HTR-8/SVneo (cell line): ENCODE results near the gene HERPUD1.
"Not testable (repeated sequence)": the region's sequence is repeated elsewhere in the genome, so short reads cannot be mapped to it uniquely, and the experiment has no call there.

ENCODE experiments used
- DNase-seq: peaks from one replicate; pipeline ENCODE4 v3.0.0; 2011; ENCODE audit warnings: low spot score, mixed read lengths; ENCODE audit not compliant: insufficient read length
- FAIRE-seq: peaks from 2 replicates; lab custom pipeline; 2011; peaks lifted over from hg19 to GRCh38; lab: Jason Lieb, UNC

The HERPUD1 gene

GRCh38 chr16:56933828-56934598 lies 2.1 kb downstream of the HERPUD1 start:
- DNase-seq (no peak), FAIRE-seq (no peak)

- not testable (repeated sequence) for DNase-seq, FAIRE-seq
Measured at GRCh38 chr16:56934599-56935145, 2.7 kb downstream of the HERPUD1 start.

GRCh38 chr16:56935201-56935600 lies 3.3 kb downstream of the HERPUD1 start:
- FAIRE-seq = no peak
- DNase-seq = no peak

DNA sequence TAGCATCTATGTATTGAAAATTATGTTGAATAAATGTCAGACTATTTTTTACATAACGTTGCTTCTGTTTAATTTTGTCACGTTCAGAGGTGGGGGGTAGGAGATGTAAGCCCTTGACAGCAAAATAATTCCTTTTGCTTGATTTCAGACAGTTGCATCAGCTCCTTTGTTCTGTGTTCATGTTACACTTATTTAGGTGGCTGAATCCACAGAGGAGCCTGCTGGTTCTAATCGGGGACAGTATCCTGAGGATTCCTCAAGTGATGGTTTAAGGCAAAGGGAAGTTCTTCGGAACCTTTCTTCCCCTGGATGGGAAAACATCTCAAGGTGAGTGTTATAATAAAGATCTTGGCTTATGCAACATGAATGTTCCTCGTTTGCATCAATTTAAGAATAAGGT lies 4.5 kb downstream of the HERPUD1 start:
- DNase-seq (no peak), FAIRE-seq (no peak)

DNA sequence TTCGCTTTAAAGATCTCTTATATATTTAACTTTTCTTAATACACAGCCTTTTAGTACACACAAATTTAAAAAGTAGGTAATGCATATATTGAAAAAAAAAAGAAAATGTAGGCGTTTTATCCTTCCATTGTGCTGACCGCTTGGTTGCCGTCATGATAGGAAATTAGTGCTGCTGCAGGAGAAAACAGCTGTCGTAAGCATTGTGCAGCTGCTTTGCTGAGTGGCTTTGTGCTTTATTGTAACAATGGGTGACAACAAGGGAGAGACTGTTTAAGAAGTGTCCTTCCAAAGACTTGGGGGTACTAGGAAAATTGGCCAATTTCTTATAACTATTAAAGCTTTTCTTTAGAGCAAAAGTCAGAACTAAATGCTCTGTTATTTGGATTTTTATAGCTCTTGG lies 5.0 kb downstream of the HERPUD1 start:
- no peak for FAIRE-seq
- DNase-seq = no peak

DNA sequence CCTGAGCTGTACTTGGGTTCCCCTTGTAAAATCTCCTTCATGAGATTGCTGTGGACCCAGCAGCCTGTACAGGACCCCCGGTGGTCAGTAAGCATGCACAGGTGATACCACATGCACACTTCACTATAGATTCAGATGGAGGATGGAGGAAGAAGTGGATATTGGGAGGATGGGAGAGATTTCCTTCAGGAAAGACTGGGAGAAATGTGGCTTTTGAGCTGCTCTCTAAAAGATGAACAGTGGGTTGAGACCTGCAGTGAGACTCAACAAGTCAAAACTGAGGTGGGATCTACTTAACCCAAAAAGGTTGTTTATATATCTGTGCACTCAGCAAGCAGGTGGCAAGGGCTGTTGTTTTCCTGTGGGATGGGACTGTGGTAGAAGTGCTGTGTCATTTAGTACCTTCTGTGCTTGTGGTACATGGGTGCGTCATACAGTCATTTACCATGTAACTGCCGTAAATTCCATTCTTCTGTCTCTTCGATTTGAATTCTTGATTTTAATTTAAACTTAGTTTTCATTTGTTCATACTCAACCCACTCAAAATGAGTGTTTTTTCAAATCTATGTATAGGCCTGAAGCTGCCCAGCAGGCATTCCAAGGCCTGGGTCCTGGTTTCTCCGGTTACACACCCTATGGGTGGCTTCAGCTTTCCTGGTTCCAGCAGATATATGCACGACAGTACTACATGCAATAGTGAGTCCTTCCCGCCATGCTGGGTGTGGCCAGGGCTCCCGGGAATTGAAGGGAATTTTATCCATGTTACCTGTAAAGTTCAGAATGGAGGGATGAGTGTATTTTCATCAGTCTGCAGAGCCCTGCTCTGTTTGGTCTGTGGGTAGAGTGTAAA lies 6.9 kb downstream of the HERPUD1 start:
- FAIRE-seq = no peak
- DNase-seq = no peak

DNA sequence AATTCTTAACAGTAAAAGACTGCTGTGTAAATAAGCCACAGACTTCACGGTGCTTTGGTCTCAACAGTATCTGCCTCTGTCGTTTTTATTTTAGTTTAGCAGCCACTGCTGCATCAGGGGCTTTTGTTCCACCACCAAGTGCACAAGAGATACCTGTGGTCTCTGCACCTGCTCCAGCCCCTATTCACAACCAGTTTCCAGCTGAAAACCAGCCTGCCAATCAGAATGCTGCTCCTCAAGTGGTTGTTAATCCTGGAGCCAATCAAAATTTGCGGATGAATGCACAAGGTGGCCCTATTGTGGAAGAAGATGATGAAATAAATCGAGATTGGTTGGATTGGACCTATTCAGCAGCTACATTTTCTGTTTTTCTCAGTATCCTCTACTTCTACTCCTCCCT lies 7.9 kb downstream of the HERPUD1 start:
- FAIRE-seq = no peak
- DNase-seq = no peak

DNA sequence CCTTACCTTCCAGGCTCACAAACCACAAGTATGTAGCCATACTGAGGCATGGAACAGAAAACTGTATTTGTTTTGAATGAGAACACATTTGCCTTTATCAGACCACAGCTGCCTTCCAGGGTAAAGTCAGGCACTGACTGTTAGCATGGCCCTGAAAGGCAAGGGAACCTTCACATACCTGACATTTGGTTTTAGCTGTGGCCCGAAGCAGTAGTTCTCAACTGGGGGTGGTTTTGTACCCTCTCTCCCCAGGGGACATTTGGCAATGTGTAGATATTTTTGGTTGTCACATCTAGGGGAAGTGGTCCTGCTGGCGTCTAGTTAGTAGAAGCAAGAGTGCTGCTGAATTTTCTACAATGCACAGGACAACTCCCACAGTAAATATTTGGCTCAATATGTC lies 9.2 kb downstream of the HERPUD1 start:
- no peak for DNase-seq
- FAIRE-seq = no peak

GRCh38 chr16:56941856-56942331 lies 10.0 kb downstream of the HERPUD1 start:
- no peak for FAIRE-seq
- no peak for DNase-seq

GRCh38 chr16:56943761-56944375 lies 11.9 kb downstream of the HERPUD1 start:
- no peak for FAIRE-seq
- no peak for DNase-seq

DNA sequence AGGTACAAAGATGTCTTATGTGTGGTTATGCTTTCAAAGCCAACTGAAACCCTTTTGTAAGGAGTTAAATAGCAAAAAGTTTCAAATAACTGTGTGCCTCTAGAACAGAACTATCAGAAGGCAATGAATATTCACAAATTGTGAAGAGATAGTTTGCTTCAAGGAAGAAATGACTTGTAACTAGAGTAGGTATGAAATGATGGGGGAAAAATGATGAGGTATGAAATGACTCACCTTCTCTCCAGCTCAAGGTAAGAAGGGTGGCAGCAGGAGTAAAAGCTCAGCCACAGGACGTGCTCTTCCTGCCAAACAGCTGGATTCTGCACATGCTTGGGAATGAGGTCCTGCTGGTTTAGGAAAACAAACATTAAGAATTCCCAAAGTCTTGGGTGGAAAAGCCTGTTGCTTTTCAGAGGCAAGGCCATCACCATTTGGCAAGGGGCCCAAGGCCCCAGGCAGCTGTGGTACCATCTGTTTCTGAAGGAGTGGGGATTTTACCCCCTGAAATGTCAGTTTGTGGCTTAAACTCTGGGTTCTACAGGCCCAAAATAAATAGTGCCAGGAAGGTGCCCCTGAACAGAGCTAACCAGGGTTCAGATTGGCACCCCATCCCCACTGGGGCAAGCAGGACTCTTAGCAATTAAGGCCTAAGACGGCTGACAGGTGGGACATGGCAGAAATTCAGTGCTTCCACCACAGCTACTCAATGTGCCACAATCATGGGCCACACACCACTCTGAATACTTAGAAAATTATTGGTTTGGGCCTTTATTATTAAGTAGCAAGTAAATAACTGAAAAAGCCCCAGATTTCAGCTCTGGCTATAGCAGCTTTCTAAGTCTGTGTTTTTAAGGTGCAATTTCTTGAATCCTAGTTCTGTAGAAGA lies 13.3 kb downstream of the HERPUD1 start:
- no peak for DNase-seq
- no peak for FAIRE-seq

GRCh38 chr16:56945847-56946527 lies 14.0 kb downstream of the HERPUD1 start:
- FAIRE-seq = no peak
- no peak for DNase-seq

DNA sequence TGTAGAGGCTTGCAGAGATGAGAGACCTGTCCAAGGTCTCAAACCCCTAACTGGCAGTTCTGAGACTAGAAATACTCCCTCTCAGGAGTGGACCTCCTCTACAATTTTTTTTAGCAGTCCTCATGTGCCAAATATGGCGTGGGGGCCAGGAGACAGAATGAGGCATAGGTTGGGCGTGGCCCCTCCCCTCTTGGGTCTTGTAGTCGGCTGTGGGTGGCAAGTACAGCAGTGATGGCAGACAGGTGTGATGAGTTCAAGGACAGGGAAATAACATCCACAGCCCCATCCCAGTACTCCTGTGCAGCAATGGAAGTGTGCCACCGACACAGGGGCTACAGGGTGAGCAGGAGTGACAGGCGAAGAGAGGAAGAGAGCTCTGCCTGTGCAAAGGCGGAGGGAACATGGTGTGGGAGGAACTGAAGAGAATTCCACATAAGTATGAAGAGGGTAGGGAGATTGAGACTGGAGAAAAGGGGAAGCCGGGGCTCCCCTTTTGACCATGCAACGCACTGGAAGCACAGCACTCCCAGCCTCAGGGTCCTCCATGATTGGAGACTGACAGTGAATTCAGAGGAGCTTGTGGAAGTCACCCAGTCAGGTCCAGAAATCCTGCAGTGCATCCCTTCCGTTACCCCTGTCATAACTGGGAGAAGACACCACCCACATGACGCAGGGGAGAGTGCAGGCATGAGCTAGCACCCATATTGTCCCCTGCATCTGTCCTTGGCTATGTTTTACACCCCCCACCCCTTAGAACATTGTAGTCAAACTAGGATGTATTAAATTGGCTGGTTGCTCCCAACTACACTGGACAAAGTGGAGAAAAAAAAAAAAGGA lies 15.0 kb downstream of the HERPUD1 start:
- DNase-seq (no peak), FAIRE-seq (no peak)

- no peak for DNase-seq
- no peak for FAIRE-seq
Measured at GRCh38 chr16:56947604-56947995, 15.7 kb downstream of the HERPUD1 start.

DNA sequence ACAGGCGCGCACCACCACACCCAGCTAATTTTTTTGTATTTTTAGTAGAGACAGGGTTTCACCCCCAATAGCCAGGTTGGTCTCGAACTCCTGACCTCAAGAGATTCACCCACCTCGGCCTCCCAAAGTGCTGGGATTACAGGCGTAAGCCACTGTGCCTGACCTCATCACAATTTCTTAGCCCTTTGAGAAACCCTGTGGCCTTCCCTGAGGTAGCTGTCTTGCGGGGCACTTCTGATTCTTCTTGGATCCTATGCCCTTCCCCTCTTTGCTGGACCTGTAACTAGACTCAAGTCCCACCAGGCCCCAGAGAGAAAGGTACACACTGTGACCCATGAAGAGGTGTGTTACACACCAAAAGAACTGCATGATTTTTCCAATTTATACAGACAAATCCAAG lies 16.3 kb downstream of the HERPUD1 start:
- DNase-seq (no peak), FAIRE-seq (no peak)

- DNase-seq (no peak), FAIRE-seq (no peak)
Measured at GRCh38 chr16:56950051-56950450, 18.1 kb downstream of the HERPUD1 start.

DNA sequence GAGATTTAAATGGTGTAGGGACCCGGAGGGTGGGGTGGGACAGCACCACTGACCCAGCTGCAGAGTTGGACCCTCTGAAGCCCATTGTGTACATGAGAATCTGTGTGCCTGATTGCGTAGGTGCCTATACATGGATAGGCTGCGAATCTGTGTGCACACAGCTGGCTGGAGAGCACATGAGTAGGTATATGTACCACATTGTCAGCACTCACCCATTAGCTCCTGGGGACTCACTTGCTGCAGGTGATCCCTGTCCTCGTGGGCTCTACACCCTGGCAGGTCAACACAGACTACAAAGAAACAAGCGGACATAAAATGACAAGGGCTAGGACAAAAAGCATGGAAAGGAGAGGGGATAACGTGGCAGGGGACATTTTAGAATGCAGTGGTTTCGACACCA lies 18.5 kb downstream of the HERPUD1 start:
- DNase-seq = no peak
- no peak for FAIRE-seq
